Measurements from ENCODE around the gene ODAD2. TPM values are rescaled to one million over a fixed set of nuclear protein-coding genes. Genes with fewer than 3 reads are reported as not detected.

The ODAD2 gene, protein sequence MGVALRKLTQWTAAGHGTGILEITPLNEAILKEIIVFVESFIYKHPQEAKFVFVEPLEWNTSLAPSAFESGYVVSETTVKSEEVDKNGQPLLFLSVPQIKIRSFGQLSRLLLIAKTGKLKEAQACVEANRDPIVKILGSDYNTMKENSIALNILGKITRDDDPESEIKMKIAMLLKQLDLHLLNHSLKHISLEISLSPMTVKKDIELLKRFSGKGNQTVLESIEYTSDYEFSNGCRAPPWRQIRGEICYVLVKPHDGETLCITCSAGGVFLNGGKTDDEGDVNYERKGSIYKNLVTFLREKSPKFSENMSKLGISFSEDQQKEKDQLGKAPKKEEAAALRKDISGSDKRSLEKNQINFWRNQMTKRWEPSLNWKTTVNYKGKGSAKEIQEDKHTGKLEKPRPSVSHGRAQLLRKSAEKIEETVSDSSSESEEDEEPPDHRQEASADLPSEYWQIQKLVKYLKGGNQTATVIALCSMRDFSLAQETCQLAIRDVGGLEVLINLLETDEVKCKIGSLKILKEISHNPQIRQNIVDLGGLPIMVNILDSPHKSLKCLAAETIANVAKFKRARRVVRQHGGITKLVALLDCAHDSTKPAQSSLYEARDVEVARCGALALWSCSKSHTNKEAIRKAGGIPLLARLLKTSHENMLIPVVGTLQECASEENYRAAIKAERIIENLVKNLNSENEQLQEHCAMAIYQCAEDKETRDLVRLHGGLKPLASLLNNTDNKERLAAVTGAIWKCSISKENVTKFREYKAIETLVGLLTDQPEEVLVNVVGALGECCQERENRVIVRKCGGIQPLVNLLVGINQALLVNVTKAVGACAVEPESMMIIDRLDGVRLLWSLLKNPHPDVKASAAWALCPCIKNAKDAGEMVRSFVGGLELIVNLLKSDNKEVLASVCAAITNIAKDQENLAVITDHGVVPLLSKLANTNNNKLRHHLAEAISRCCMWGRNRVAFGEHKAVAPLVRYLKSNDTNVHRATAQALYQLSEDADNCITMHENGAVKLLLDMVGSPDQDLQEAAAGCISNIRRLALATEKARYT
- 1 to 10 TPM in 3 of 4 donors, not detected in 1; 2.4 to 4.7 (median 2.9) TPM for total RNA-seq

DNA sequence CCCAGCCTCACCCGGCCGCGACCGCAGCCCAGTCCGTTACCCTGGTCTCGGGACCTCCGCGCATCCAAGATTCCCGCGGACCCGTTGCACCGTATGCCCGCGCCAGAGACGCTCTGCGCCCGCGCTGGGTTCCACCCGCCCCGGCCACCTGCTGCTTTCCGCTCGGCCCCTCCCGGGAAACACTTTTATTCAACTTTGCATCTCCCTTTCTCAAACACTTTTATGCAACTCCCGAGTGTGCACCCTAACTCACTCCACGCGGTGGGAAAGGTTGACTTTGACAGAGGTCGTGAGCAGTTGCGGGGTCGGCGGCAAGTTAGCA, at the start of gene ODAD2:
Gene ODAD2, minus strand, starts transcription at position 126 of the 322 bp plus-strand sequence. CDS start 3,937 bp downstream, outside the sequence.
- Histone ChIP-seq H3K27me3 (no peaks in the 10 kb centered on the region), H3K4me3 (peak within 1 kb of the TSS; percentile 44 to 56), H3K36me3 (no peaks in the 10 kb centered on the region), H3K27ac (peak within 1 kb of the TSS; percentile 36 to 64), H3K9me3 (no peaks in the 10 kb centered on the region), H3K4me1 (no peaks in the 10 kb centered on the region)
- intact Hi-C loops (cut with DNase I; ENCODE audit: low total_unique reads), result no loop called here
- no peak for TF ChIP-seq POLR2A (IDR thresholded peaks at IDR 0.05)
- TF ChIP-seq, protein P1, sequence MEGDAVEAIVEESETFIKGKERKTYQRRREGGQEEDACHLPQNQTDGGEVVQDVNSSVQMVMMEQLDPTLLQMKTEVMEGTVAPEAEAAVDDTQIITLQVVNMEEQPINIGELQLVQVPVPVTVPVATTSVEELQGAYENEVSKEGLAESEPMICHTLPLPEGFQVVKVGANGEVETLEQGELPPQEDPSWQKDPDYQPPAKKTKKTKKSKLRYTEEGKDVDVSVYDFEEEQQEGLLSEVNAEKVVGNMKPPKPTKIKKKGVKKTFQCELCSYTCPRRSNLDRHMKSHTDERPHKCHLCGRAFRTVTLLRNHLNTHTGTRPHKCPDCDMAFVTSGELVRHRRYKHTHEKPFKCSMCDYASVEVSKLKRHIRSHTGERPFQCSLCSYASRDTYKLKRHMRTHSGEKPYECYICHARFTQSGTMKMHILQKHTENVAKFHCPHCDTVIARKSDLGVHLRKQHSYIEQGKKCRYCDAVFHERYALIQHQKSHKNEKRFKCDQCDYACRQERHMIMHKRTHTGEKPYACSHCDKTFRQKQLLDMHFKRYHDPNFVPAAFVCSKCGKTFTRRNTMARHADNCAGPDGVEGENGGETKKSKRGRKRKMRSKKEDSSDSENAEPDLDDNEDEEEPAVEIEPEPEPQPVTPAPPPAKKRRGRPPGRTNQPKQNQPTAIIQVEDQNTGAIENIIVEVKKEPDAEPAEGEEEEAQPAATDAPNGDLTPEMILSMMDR (IDR thresholded peaks at IDR 0.05), result no peak
- no peak for DNase-seq

DNA sequence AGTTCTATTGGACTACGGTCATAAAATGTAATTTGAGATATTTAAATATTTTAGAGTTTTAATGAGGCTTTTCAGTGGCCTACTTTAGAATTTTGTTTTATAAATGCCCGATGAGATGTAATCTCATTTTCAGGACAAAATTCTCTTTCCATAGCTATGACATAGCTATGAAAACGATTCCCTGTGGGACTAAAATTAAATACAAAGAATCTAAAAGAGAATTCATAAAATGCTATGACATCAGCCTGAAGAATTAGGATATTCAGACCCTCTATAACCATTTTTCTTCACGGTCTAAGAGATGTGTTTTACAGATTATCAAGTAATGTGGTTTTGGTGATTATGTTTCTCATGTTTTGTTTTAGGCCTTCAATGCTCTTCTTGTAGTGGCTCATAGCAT, 48.2 kb upstream of the ODAD2 start:
- H3K27ac ChIP-seq, result no peak overlapping the region
- H3K36me3 ChIP-seq, result no peaks in the 10 kb centered on the region
- no peaks in the 10 kb centered on the region for H3K4me1 ChIP-seq
- H3K4me3 ChIP-seq, result no peak overlapping the region
- no peak for DNase-seq
- H3K9me3 ChIP-seq, result no peaks in the 10 kb centered on the region
- no peaks in the 10 kb centered on the region for H3K27me3 ChIP-seq
- intact Hi-C loops (cut with DNase I; ENCODE audit: low total_unique reads), result no loop called here
- TF ChIP-seq, protein P1 (IDR thresholded peaks at IDR 0.05), result no peak
- TF ChIP-seq POLR2A (IDR thresholded peaks at IDR 0.05), result no peak

DNA sequence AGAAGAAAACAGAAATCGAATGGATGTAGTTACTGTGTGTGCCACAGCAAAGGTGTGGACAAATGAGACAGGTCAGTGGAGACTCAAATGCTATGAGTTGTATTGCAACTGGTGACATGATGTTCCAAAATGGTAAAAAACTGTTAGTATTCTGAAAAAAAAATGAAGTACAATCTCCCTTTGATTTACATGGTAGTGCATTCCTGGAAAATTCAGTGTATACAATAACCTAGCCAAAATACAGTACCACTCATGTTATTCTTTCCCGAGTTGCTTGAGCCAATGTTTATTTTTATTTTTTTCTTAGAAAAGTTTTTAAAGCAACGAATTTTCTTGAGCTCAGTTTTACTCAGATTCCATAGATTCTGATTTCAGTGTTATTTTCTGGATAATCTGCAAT, 47.7 kb upstream of the ODAD2 start:
- H3K9me3 ChIP-seq, result no peaks in the 10 kb centered on the region

DNA sequence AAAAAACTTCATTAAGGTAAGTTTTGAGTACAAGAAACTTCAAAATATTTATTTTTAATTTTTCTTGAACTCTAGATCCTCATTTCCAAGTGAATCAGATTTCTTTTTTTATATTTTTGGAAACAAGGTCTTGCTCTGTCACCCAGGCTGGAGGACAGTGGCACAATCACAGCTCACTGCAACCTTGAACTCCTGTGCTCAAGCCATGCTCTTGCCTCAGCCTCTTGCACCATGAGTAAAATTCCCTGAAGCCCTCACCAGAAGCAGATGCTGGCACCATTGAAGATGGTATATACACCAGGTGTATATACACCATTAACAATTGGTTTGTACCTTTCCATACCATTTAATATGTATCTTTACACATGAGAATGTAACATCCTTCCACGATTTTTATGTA, 45.1 kb upstream of the ODAD2 start:
- Histone ChIP-seq H3K27ac (no peak overlapping the region), H3K27me3 (no peaks in the 10 kb centered on the region), H3K36me3 (no peaks in the 10 kb centered on the region), H3K4me1 (no peaks in the 10 kb centered on the region), H3K4me3 (no peak overlapping the region), H3K9me3 (no peaks in the 10 kb centered on the region)
- no peak for TF ChIP-seq POLR2A (IDR thresholded peaks at IDR 0.05)
- TF ChIP-seq, protein P1 (IDR thresholded peaks at IDR 0.05), result no peak
- intact Hi-C loops (cut with DNase I; ENCODE audit: low total_unique reads), result no loop called here
- DNase-seq, result no peak

More for the DNA sequence above, 47.7 kb upstream of the ODAD2 start:
- H3K36me3 ChIP-seq, result no peaks in the 10 kb centered on the region
- H3K27me3 ChIP-seq, result no peaks in the 10 kb centered on the region
- H3K4me1 ChIP-seq, result no peaks in the 10 kb centered on the region
- TF ChIP-seq, protein P1 (IDR thresholded peaks at IDR 0.05), result no peak
- no peak overlapping the region for H3K27ac ChIP-seq
- intact Hi-C loops (cut with DNase I; ENCODE audit: low total_unique reads), result no loop called here
- no peak for DNase-seq
- H3K4me3 ChIP-seq, result no peak overlapping the region
